HG03060 (cell line): ENCODE data around the gene TAF3.

Experiments used
- ATAC-seq: cut with Tn5 transposase; IDR thresholded peaks from one replicate; pipeline ENCODE4 v1.9.1; 2021; ENCODE audit warnings: low read depth, moderate number of reproducible peaks; ENCODE audit not compliant: unreplicated experiment

TAF3 gene

DNA sequence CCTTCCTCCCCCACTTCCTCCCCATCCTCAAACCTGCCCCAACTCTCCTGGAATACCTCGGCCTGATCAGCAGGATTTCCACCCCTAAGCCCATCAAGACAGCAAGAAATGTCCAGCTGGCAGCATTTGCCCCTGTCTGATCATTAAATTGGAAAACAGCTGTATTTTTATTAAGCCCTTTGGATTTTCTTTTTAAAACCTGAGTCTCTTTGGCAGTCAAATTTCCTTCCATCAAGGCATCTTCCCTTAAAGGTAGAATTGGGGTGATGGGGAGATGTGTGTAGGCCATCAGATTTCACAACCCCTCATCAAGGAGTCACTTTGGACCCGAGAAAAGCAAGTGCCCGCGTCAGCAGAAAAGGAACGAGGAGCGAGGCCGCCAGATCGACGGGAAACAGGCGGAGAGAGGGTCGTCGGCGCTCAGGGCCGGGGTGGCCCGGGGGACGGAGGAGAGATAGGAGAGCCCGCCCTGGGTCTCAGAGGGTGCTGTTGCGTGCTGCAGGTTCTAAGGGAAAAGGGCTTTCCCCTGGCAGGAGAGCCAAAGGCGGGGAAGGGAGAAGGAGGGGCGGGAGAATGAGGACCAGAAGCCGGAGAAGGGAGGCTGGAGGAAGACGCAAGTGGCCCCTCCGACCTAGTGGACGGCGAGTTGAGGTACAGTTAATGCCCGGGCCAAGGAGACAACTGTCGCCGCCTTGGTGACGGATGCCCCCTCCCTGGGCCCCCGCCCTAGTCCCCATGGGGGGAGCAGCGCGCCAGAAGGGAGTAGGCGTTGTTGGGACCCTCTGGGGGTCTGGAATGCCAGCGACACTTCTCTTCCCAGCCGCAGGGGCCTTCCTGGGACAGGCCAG lies 224.6 kb downstream of the TAF3 start:
- no peak for ATAC-seq

DNA sequence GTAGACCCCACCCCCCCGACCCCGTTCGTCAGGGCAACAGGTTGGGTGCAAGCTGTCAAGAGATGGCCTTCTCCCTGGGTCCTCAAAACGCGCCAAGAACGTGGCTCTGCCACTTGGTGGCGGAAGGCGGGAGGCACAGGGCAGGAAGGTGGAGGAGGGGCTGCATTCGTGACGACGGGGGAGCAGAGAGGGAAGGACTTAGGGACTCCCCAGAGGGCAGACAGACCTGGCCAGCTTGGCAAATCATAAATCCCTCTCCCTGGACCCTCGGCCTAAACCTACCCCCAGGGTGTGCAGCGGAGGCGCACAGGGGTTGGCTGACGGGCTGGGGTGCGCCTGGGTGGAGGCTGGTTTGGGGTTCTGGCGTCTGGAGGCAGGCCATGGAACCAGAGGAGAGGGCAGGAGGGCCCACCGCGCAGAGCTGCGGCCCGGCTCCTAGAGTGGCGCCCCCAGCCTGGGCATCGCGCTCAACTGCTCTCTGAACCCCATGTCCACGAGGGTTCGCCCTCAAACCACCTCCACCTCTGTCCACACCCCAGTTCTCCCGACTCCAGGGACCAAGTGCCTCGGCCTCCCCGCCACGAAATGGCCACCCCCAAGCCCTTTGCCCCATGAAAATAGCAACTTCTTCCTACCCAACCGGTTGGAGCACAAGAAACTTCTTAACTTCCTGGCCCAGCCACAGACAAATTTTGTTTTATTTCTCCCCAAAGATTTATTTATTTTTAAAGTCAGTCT lies 225.4 kb downstream of the TAF3 start:
- no peak for ATAC-seq

DNA sequence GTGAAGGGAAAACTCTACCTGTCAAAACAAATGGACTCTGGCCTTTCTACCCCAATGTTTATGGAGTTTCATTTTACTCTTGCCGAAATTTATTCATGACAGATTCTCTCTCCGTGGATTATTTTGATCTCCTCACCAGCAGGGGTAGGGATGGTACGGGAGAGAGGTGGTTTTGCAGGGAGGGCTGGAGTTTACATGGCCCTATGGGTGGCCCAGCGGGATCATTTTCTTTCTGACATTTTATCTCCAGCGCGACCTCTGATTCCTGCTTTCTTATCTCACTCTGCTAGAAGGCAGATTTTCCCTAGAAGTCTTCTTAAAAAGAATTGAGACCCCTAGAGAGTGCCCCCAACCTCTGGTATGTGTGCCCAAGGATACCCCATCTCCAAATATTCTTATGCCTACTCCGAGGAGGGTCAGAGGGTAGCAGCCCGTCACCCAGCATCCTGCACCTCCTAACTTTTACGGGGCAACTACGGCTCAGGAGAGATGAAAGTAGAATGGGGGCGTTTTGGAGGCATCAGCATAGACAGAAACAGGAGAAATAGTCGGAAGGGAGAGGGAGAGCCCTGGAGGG lies 226.1 kb downstream of the TAF3 start:
- ATAC-seq: no peak

DNA sequence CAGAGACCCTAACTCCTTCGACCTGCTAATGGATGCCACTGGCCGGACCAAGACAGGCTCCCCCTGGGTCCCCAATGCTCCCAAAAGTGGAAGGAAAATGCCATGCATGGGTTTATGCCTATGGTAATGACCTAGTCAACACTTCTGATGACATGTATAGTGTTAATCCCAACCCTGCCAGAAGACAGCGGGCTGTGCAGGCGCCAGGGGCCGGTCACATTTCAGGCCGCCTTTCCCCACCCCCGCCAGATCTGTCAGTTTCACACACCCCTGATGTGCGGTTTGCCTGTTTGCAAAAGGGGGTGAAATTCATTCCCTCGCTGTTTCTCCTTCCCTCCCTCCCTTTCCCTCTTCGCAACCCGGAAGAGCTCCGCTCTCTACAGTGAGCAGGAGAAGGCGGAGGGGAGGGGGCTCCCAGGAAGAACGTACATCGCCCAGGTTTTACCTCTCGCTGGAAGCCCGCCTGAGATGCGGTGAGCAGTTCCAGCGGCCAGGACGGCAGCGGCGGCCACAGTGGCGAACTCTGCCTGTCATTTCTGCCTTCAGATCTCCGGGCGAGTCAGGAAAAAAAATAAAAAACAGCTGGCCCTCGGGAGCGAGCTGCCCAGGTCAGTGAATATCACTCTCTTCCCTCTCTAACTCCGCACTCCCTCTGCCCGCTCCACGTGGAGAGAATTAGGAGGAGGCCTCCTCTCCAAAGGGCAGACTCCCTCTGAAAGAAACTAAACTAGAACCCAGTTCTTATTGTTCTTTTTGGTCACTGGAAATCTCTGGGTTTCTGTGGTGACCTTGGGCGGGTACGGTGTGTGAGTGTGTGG lies 226.8 kb downstream of the TAF3 start:
- no peak for ATAC-seq

DNA sequence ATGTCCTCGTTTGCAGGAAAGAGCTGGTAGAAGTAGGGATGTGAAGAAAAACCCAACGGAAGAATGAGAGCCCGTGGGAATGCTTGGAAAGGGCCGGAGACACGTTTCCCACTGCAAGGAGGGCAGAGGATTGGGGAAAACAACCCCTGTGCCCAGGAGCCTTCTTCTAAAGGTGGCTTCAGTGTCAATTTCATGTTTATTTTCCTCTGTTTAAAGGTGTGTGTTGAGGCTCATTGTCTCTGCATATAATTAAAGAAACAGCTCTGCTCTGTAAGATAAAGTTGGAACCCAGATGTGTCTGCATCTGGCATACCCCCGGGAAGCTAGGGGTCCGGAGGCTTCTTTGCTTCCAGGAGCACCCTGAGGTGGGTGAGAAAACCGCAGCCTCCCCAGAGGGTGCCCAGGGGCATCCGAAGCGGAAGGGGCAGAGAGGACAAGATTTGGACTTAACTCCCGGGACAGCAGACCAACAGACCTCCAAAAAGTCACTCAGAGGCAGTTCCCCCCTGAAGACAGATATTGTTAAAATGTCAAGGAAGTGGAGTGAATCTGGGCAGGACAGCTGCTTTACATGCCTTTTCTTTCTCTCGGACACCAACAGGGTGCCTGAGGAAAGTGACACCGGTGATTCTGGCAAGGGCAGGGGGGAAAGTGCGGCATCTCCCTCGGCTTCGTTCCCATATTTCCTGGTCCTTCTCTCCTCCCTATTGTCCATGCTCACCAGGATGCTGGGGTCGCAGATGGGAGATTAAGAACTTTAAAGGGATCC lies 227.6 kb downstream of the TAF3 start:
- ATAC-seq: no peak

DNA sequence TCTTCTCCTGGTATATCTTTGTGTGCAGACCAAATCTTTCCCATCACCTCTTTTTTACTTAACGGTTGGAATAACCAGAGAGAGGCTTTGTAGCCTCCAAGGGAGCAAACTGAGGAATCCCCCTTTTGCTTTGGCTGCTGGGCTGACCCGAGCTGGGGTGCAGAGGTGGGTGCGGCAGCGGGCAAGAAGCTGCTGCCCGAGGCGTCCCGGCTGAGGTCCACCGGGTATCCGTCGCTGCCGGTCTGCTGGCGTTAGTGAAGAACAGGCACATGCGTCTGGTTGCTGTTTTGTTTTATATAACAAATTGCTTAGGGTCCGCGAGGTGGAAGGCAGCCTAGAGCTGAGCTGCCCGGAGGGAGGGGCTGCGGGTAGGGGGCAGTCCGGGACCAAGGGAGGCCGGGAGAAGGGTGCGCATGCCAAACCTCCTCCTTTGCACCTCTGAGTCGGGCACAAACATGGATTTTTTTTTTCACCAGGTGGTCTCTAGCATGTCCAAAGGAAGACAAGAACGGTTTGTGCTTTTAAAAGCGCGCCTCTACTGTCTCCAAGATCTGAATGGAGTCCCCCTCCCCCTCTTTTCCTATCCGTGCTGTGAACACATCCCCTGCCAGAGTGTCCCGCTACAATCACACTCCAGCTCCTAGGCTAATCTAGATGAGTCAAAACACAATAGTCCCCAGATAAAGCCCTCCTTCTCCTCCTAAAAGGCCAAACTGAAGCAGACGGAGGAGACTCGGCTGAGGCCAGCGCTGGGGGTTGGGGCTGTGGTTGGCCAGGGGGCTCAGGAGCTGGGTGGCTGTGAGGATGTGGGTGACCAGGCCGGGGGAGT lies 229.4 kb downstream of the TAF3 start:
- ATAC-seq: no peak

DNA sequence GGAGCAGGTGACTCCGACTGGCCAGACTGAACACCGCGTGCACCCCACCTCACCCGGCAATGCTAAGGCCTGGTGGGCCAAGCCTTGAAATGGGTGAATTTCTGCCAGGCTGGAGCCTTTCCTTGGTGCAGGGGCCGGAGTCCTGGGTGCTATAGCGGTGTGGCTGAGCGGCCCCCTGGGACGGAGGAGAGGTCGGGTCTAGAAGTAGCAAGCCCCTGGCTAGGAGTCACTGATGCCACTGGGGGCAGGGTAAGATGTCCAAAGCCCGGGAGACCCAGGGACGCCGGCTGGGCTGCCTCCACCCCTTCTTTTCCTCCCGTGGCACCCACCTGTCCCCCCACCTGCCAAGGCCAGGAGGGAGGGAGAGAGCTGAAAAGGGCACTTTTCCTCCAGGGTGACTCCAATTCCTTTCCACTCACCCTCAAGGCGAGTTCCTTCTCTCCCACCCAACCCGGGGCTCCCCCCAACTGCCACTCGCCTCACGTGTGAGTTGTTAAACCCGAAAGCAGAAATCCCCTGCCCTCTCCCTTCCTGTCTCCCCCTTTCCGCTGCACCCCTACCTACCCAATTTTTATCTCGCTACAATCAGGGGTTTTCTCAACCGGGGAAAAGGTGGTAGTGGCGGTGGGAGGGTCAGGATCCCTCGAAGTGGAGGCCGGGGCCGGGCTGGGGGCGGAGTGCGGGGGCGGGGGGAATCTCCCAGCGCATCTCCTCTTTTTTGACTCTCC lies 230.1 kb downstream of the TAF3 start:
- no peak for ATAC-seq

DNA sequence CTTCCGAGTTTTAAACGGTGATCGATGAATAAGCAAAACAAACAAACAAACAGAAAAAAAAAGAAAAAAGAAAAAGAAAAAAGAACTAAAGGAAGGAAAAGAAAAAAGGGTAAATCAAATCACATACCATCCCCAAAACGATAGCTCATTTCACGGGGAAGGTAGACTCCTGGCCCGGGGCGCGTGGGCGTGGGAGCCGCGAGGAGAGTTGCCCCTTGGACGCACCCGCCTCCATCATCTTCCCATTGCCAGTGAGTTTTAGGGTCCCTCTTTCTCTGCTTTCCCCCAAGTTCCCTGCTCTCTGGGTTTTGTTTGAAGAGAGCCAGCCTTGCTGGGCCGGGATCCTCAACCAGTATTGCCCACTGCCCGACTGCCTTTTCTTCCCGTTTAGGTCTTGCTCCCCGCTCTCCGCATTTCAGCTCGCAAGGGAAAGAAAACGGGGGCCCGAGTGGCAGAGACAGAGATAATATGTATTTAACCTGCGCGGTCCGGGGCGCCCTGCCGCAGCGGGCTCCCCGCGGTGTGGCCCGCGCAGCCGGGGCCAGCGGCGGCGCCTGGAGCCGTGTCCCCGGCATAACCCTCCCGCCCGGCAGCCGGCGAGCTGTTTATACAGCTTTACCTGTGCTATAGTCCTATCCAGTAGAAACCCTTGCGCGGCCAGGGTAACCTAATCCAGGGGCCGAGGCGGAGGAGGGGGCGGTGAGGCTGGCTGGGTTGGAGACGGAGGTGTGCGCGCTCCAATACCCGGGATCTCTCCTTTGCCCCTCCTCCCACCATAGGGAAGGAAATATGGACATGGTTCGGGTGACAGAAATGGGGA lies 230.9 kb downstream of the TAF3 start:
- ATAC-seq: no peak

DNA sequence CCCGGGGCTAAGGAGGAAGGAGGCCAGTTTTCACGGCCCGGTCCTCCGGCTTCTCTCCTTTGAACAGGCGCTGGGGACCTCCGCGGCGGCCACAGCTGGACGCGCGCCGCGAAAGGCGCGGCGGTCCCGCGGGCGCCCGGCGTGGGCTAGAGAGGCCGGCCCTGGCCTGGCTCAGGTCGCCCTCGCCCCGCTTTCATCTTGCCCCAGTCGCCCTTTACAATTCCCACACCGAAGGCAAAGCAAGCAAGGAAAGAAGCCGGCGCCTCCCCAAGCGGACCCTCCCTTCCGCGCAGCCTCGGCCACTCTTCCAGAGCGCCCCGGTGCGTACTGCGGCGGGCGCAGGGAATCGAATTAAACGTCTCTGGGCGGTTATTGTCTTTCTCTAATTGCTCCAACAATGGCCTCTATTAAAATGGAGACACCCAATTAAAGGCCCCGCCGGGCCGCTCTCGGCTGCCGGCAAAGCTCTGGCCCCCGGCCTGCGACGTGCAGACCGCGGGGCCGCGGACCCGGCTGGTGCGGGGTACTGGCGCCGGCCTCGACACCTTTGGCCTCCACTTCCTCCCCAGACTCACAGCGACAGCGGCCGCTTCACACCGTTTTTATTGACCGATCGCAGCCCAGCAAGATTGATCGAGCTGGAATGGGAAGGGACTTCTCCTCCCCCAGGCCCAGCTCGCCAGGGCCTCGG lies 231.7 kb downstream of the TAF3 start:
- ATAC-seq: no peak

DNA sequence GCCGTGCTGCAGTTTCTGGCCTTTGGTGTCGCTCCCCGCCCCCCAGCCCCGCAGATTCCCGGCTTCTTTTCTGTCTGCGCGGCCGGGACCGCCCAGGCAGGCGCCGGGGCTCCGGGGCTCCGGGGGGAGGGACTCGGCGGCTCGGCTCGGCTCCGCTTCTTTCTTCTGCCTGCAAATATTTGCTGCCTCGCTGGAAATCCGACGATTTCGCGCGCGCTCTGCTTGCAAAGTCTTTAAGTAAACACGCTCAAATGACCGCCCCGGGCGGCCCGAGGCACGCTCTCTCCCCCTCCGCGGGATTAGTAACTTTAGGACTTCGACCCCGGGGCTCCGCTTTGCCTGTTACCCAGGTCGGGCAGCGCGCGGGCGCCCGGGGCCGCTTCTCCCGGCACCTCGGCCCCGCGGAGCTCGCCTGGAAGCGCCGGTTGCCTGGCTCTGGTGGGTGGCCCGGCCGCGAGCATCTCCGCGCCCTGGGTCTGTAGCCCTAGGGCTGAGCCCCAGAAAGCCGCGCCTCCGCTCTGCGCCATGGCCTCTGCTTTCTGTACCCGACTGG lies 232.3 kb downstream of the TAF3 start:
- ATAC-seq: no peak

DNA sequence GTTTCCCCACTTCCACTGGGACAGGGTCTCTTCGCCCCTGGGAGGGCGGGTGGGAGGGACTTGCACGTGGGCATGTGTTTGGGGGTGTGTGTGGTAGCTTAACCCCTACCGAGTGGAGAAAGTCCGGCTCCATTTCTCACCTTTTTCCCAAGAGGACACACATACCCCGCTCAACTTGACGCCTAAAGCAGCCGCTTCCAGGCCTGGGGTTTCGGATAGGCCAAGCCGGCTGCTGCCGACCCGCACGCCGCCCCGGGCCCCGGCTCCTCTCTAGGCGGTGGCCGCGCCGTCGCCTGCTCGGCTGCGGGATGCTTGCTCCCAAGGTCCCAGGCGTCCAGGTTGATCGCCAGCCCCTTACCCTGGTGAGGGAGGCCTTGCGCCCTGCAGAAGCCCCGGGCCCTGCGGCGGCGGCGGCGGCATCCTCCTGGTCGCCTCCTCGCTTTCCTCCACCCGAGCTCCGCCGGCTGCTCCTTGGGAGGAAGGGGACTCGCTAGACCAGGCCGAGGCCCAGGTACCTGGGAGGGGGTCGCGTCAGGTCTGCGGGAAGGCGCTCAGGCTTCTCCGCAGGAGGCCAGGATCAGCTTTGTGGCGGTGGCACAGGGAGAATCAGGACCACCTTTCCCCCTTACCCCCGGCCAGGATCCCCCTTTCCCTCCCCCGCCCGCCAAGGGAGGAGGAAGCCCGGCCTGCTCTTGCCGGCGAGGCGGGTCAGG lies 233.0 kb downstream of the TAF3 start:
- ATAC-seq: no peak

DNA sequence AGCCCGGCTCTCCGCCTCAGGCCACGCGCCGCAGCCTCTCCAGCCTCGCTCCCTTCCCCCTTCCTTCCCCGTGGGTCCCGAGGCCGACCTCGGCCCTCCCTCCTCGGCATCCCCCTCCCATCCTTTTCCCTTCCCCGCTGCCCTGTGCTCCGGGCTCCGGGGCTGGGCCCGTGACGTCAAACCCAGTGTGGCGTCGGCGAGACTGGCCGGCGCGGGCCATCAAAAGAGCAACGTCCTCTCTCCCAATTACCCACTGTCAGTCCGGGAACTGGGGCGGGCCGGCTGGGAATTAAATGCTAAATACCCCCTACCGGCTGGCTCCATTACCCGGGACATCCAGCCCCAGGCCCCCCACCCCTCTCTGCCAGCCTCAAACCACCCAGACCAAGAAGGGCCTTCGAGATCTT lies 233.5 kb downstream of the TAF3 start:
- no peak for ATAC-seq

DNA sequence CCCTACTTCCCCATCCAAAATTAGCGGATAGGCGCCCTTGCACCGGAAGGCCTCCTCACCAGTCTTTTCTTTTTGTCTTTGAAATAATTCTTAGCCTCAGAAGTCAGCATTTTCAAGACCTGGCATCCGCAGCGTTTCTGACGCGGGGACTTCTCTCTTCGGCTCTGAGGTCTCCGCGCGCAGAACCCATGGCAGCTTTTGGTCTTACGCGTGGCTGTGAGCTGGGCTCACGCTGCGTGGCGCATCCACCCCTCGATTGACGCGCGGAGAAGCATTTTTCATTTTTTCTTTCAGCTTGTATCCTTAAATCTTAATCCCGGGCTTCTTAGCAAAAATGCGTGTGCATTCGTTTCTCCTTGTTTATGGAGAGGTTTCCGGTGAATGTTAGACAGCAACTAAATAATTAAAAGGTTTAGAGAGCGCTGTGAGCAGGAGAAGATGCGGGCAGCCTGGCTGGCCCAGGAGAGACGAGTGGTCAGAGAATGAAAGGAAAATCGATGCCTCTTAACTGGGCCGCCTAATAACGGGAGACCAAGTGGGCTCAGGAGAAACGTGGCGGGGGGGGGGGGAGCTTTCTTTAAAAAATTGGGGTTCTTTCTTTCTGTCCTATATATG lies 234.1 kb downstream of the TAF3 start:
- ATAC-seq: no peak

DNA sequence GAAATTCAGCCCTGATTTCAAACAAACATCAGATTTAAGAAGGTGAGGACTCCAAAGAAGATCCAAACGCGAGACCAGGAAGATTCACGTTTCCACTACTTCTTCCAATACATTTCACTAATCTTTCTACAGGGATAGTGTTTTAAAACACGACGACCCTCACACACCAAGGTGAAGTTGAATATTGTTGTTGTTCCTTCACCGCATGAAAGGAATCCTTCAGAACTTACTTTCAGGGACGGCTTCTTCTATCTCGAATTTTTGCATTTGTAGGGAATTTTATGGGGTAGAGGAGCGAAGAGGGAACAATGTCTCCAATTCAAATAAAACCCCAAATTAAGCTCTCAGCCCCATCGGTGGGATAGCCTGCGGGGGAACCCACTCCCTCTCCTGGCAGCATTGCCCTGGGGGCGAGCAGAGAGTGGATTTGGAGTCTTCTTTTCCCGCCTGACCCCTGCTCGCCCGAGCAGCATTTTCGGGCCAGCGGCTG lies 234.7 kb downstream of the TAF3 start:
- ATAC-seq: no peak

DNA sequence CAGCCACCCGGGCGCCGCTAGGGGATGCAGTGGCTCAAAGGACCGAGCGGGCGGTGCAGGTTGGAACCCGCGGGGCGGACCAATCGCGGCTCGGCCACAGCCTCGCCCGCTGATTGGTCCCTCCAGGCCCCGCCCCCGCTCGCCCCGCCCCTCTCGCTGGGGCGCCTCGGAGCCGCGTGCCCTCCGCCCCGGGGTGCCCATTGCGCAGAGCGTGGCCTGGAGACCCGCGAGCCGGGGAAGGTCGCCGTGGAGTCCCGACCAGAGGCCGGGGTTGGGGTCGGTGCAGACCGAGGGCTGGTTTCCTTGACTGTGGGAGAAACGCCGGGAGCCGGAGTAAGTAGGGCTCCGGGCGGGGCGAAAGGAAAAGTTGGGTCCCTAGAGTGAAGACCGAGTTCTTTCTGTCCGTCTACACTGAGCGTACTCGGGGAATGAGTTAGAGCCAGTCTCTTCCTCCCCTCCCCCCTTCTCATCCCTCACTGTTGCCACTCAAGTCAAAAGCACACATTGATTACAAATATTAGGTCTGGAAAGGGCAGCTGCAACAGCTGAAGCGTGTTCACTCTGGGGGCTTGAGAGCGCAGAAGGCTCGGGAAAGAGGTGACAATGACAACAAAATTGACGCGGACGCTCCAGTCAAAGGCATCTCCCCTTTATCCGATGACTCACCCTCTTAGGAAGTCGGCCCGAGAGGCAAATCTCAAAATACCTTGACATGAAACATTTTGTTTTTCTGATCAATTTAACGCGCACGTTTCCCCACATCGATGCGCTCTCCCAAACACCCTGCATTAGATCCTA lies 235.3 kb downstream of the TAF3 start:
- peak; percentile 47 for ATAC-seq
